Right cardiac atrium (tissue), 5 donors: Measurements from ENCODE around the gene TCL1B. TPM values are rescaled to one million over a fixed set of nuclear protein-coding genes. Genes with fewer than 3 reads are reported as not detected.
A peak's percentile ranks its signal among the peaks of the same experiment; 100 is the strongest.

ENCODE experiments used
- ATAC-seq, 2 donors: fragments of 200-7000 bp; cut with Tn5 transposase; one replicate each; pipeline versions ENCODE4 v1.8.0 to v1.9.1; 2020; ENCODE audit warnings: moderate library complexity in 2 of 2, mild to moderate bottlenecking in 1 of 2
- DNase-seq, 3 donors: peaks; one replicate each; pipeline ENCODE4 v3.0.0-alpha.2; 2020
- H3K27ac ChIP-seq: one replicate; pipeline ENCODE4 v1.5.1; 2013; ENCODE audit warnings: mild to moderate bottlenecking, low read length, control low read depth, moderate library complexity
- H3K27me3 ChIP-seq: one replicate; pipeline ENCODE4 v1.6.1; 2013; ENCODE audit not compliant: control insufficient read depth, insufficient read depth
- H3K4me1 ChIP-seq: one replicate; pipeline ENCODE4 v1.6.1; 2013; ENCODE audit warnings: low read length; ENCODE audit not compliant: control insufficient read depth, insufficient read depth
- H3K4me3 ChIP-seq: one replicate; pipeline ENCODE4 v1.5.1; 2013; ENCODE audit warnings: low read length, control low read depth
- H3K9me3 ChIP-seq: one replicate; pipeline ENCODE4 v1.6.1; 2013; ENCODE audit warnings: low read length; ENCODE audit not compliant: control insufficient read depth
- WGBS: extraction: QIAGEN DNeasy Blood & Tissue Kit; methylation state at CpG from one replicate; pipeline ENCODE4 v1.1.7; 2013; 5-methylcytosine and 5-hydroxymethylcytosine counted together
- intact Hi-C, 4 donors: fragments of 100-400 bp; cut with DNase I; formaldehyde crosslinking; loops; one replicate each; pipeline versions ENCODE4 v1.11.0 to v1.14.0; 2022 to 2023
- polyA plus RNA-seq: library from polyadenylated mRNA; stranded (reverse); fragments of 200-250 nt; gene quantifications from one replicate; pipeline ENCODE4 v1.2.3, GENCODE V29; 2013
- total RNA-seq, 4 donors: library from RNA; stranded (reverse); fragmentation: NEBNext Ultra II Directional; extraction: Animal tissue kit (Norgen Biotek cat#: 25700); gene quantifications; one replicate each; pipeline ENCODE4 v1.2.1, GENCODE V29; 2021
- donor health status: healthy with polysubstance abuse.
- donor health status: DM: no; HTN: yes; CAD: no.
- donor health status: DM: no; HTN: no; CAD: no.
- donor health status: DM: no; HTN: yes; CAD: no; lungs with severe emphysema.
- donor health status: DM: yes; HTN: yes; CAD: no.

Gene TCL1B
- total and polyA plus RNA-seq, 5 donors, result not detected

- 83% methylated on average over 10 of the region's 10 CpGs for WGBS
- Histone ChIP-seq H3K27ac (no peak overlapping the region), H3K4me3 (no peak overlapping the region), H3K27me3 (no peaks in the 10 kb centered on the region), H3K9me3 (no peaks in the 10 kb centered on the region), H3K4me1 (peaks cover 2% of the 10 kb centered on the region)
- DNase-seq (no peak), ATAC-seq (no peak)
- intact Hi-C loops, result no loop called here
Observed at GRCh38 chr14:95668235-95668772, 17.9 kb upstream of the TCL1B start.

- ATAC-seq (no peak), DNase-seq (no peak)
- intact Hi-C loops, result no loop called here
- 77% methylated on average over 4 of the region's 4 CpGs for whole genome bisulfite sequencing
- Histone ChIP-seq H3K27ac (no peak overlapping the region), H3K4me1 (no peaks in the 10 kb centered on the region), H3K27me3 (no peaks in the 10 kb centered on the region), H3K9me3 (peaks cover 3% of the 10 kb centered on the region), H3K4me3 (no peak overlapping the region)
Observed at GRCh38 chr14:95674613-95675012, 11.6 kb upstream of the TCL1B start.

- Histone ChIP-seq H3K27me3 (no peaks in the 10 kb centered on the region), H3K9me3 (peaks cover 3% of the 10 kb centered on the region), H3K27ac (no peak overlapping the region), H3K4me1 (no peaks in the 10 kb centered on the region), H3K4me3 (no peak overlapping the region)
- 67% methylated on average over 4 of the region's 4 CpGs for WGBS
- intact Hi-C loops, result no loop called here
- DNase-seq (no peak), ATAC-seq (no peak)
Observed at GRCh38 chr14:95675486-95675885, 10.7 kb upstream of the TCL1B start.

GRCh38 chr14:95677179-95677835 is 8.9 kb upstream of the TCL1B start:
- Histone ChIP-seq H3K4me1 (no peaks in the 10 kb centered on the region), H3K4me3 (no peak overlapping the region), H3K9me3 (peaks cover 3% of the 10 kb centered on the region), H3K27ac (no peak overlapping the region), H3K27me3 (no peaks in the 10 kb centered on the region)
- DNase-seq (no peak), ATAC-seq (no peak)
- intact Hi-C loops, result no loop called here
- 66% methylated on average over 4 of the region's 4 CpGs for WGBS

- Histone ChIP-seq H3K27ac (no peak overlapping the region), H3K9me3 (peaks cover 3% of the 10 kb centered on the region), H3K4me3 (no peak overlapping the region), H3K4me1 (no peaks in the 10 kb centered on the region), H3K27me3 (no peaks in the 10 kb centered on the region)
- ATAC-seq (no peak), DNase-seq (no peak)
- intact Hi-C loops, result no loop called here
- WGBS, result 48% methylated on average over 4 of the region's 4 CpGs
Observed at GRCh38 chr14:95679148-95679815, 6.9 kb upstream of the TCL1B start.

- Histone ChIP-seq H3K9me3 (peaks cover 3% of the 10 kb centered on the region), H3K27ac (no peak overlapping the region), H3K4me3 (no peak overlapping the region), H3K4me1 (no peaks in the 10 kb centered on the region), H3K27me3 (no peaks in the 10 kb centered on the region)
- no peak for DNase-seq
- 22% methylated on average over 8 of the region's 8 CpGs for WGBS
- no peak for ATAC-seq
- intact Hi-C loops, result no loop called here
Observed at GRCh38 chr14:95679998-95680735, 6.1 kb upstream of the TCL1B start.

- 77% methylated on average over 2 of the region's 2 CpGs for WGBS
- no peak for ATAC-seq
- Histone ChIP-seq H3K27ac (no peak overlapping the region), H3K4me3 (no peak overlapping the region), H3K4me1 (no peaks in the 10 kb centered on the region), H3K9me3 (peaks cover 3% of the 10 kb centered on the region), H3K27me3 (no peaks in the 10 kb centered on the region)
- no peak for DNase-seq
- intact Hi-C loops, result no loop called here
Observed at GRCh38 chr14:95681153-95681552, 5.1 kb upstream of the TCL1B start.

- Histone ChIP-seq H3K27ac (no peak overlapping the region), H3K4me1 (no peaks in the 10 kb centered on the region), H3K27me3 (no peaks in the 10 kb centered on the region), H3K4me3 (no peak overlapping the region), H3K9me3 (no peaks in the 10 kb centered on the region)
- ATAC-seq (peak in 1 of 2 donors; percentile 11), DNase-seq (no peak)
- WGBS, result 59% methylated on average over 4 of the region's 4 CpGs
- intact Hi-C loops, result no loop called here
Observed at GRCh38 chr14:95683793-95684192, 2.4 kb upstream of the TCL1B start.

- intact Hi-C loops, result no loop called here
- 65% methylated on average over 2 of the region's 2 CpGs for WGBS
- no peaks in the 10 kb centered on the region for H3K4me1 ChIP-seq
- ATAC-seq (no peak), DNase-seq (no peak)
- H3K27ac ChIP-seq, result no peak overlapping the region
- no peak overlapping the region for H3K4me3 ChIP-seq
- H3K27me3 ChIP-seq, result no peaks in the 10 kb centered on the region
- H3K9me3 ChIP-seq, result no peaks in the 10 kb centered on the region
Observed at GRCh38 chr14:95686935-95687334, 709 bp downstream of the TCL1B start.

- Histone ChIP-seq H3K4me3 (no peak overlapping the region), H3K4me1 (no peaks in the 10 kb centered on the region), H3K9me3 (no peaks in the 10 kb centered on the region), H3K27ac (no peak overlapping the region), H3K27me3 (no peaks in the 10 kb centered on the region)
- ATAC-seq (no peak), DNase-seq (no peak)
- intact Hi-C loops, result no loop called here
- whole genome bisulfite sequencing, result 54% methylated on average over 5 of the region's 5 CpGs
Observed at GRCh38 chr14:95689441-95689840, 3.2 kb downstream of the TCL1B start.

- H3K4me1 ChIP-seq, result no peaks in the 10 kb centered on the region
- intact Hi-C loops, result no loop called here
- H3K27me3 ChIP-seq, result no peaks in the 10 kb centered on the region
- WGBS, result 87% methylated on average over 10 of the region's 10 CpGs
- DNase-seq (no peak), ATAC-seq (no peak)
- no peak overlapping the region for H3K4me3 ChIP-seq
- no peak overlapping the region for H3K27ac ChIP-seq
- no peaks in the 10 kb centered on the region for H3K9me3 ChIP-seq
Observed at GRCh38 chr14:95690815-95691214, 4.6 kb downstream of the TCL1B start.
